NCI-H2081 treated with DMSO at 0.1 percent for 48 hours (cell line): ENCODE results near the gene FLII.
"Not testable (repeated sequence)": the region's sequence is repeated elsewhere in the genome, so short reads cannot be mapped to it uniquely, and the experiment has no call there.

Experiments used
- DNase-seq: peaks from one replicate; lab custom pipeline; 2025; lab: John Stamatoyannopoulos, UW

The FLII gene

GRCh38 chr17:18217412-18218015 lies 41.0 kb downstream of the FLII start:
- no peak for DNase-seq

- not testable (repeated sequence) for DNase-seq
Observed at GRCh38 chr17:18216906-18217305, 41.6 kb downstream of the FLII start.

GRCh38 chr17:18213666-18214270 lies 44.8 kb downstream of the FLII start:
- DNase-seq, result no peak

GRCh38 chr17:18208092-18208491 lies 50.4 kb downstream of the FLII start:
- no peak for DNase-seq

GRCh38 chr17:18206962-18207361 lies 51.6 kb downstream of the FLII start:
- DNase-seq, result no peak

- DNase-seq, result no peak
Observed at GRCh38 chr17:18205861-18206260, 52.7 kb downstream of the FLII start.

GRCh38 chr17:18203308-18203707 lies 55.2 kb downstream of the FLII start:
- no peak for DNase-seq

GRCh38 chr17:18201108-18201507 lies 57.4 kb downstream of the FLII start:
- DNase-seq, result no peak

GRCh38 chr17:18198530-18198929 lies 60.0 kb downstream of the FLII start:
- no peak for DNase-seq

GRCh38 chr17:18197535-18198194 lies 60.9 kb downstream of the FLII start:
- no peak for DNase-seq

GRCh38 chr17:18195246-18195645 lies 63.3 kb downstream of the FLII start:
- no peak for DNase-seq
